GM23338 (cell line): ENCODE measurements around the gene UBQLNL. TPM values are rescaled to one million over a fixed set of nuclear protein-coding genes. Genes with fewer than 3 reads are reported as not detected.

Experiments
- ATAC-seq: fragments of 200-7000 bp; cut with Tn5 transposase; 3 replicates; pipeline ENCODE4 v1.9.1; 2020
- DNase-seq: peaks from one replicate; pipeline ENCODE4 v3.0.0-alpha.2; 2015; ENCODE audit warnings: low spot score
- H2AFZ ChIP-seq: fragments of 200-600 bp; sonication (generic); 2 replicates; pipeline ENCODE4 v1.8.0; 2016; ENCODE audit warnings: antibody characterized with exemption, mild to moderate bottlenecking, moderate library complexity
- H3F3A ChIP-seq: fragments of 200-600 bp; sonication (generic); replicated peaks from 2 replicates; pipeline ENCODE4 v1.8.0; 2017; ENCODE audit warnings: antibody characterized with exemption, mixed run types, low read depth
- H3K27ac ChIP-seq: fragments of 200-600 bp; sonication (generic); 2 replicates; pipeline ENCODE4 v1.6.1; 2016; ENCODE audit warnings: low read depth
- H3K27me3 ChIP-seq: fragments of 200-600 bp; sonication (generic); 2 replicates; pipeline ENCODE4 v1.8.0; 2016; ENCODE audit warnings: mild to moderate bottlenecking, mixed run types, moderate library complexity; ENCODE audit not compliant: insufficient read depth
- H3K36me3 ChIP-seq: fragments of 200-600 bp; sonication (generic); 2 replicates; pipeline ENCODE4 v1.8.0; 2016; ENCODE audit warnings: mild to moderate bottlenecking; ENCODE audit not compliant: insufficient read depth
- H3K4me1 ChIP-seq: fragments of 200-600 bp; sonication (generic); 2 replicates; pipeline ENCODE4 v1.8.0; 2016; ENCODE audit warnings: mild to moderate bottlenecking, moderate library complexity; ENCODE audit not compliant: insufficient read depth
- H3K4me2 ChIP-seq: fragments of 200-600 bp; sonication (generic); 2 replicates; pipeline ENCODE4 v1.7.1; 2017; ENCODE audit warnings: mixed run types
- H3K4me3 ChIP-seq: fragments of 200-600 bp; sonication (generic); 2 replicates; pipeline ENCODE4 v1.6.1; 2016; ENCODE audit warnings: mixed run types
- H3K79me2 ChIP-seq: fragments of 200-600 bp; sonication (generic); replicated peaks from 2 replicates; pipeline ENCODE4 v1.8.0; 2017; ENCODE audit warnings: mild to moderate bottlenecking; ENCODE audit not compliant: insufficient read depth
- H3K9me2 ChIP-seq: fragments of 200-600 bp; sonication (generic); 2 replicates; pipeline ENCODE4 v1.8.0; 2017; ENCODE audit not compliant: insufficient read depth
- H4K20me1 ChIP-seq: fragments of 200-600 bp; sonication (generic); replicated peaks from 2 replicates; pipeline ENCODE4 v1.8.0; 2017; ENCODE audit warnings: mild to moderate bottlenecking; ENCODE audit not compliant: insufficient read depth
- H3K27ac Mint-ChIP-seq: 2 replicates; pipeline ENCODE4 v1.8.0; 2020; ENCODE audit warnings: inconsistent platforms, mild to moderate bottlenecking, moderate library complexity, mixed read lengths
- H3K27me3 Mint-ChIP-seq: 3 replicates; pipeline ENCODE4 v1.8.0; 2022; ENCODE audit warnings: low read depth, mild to moderate bottlenecking, moderate library complexity, mixed read lengths, inconsistent platforms; ENCODE audit not compliant: insufficient read depth, poor library complexity
- H3K36me3 Mint-ChIP-seq: 3 replicates; pipeline ENCODE4 v1.8.0; 2021; ENCODE audit warnings: low read depth, mild to moderate bottlenecking, inconsistent platforms, moderate library complexity, mixed read lengths
- H3K4me1 Mint-ChIP-seq: 3 replicates; pipeline ENCODE4 v1.8.0; 2020; ENCODE audit warnings: mild to moderate bottlenecking, inconsistent platforms, mixed read lengths
- H3K4me3 Mint-ChIP-seq: 3 replicates; pipeline ENCODE4 v1.8.0; 2021; ENCODE audit warnings: moderate library complexity, mild to moderate bottlenecking, inconsistent platforms, mixed read lengths
- H3K9me3 Mint-ChIP-seq: 3 replicates; pipeline ENCODE4 v1.8.0; 2020; ENCODE audit warnings: moderate library complexity, mild to moderate bottlenecking, inconsistent platforms, mixed read lengths
- CREB1 ChIP-seq: fragments of 250-450 bp; sonication (Bioruptor Pico); IDR thresholded peaks from 2 replicates; pipeline ENCODE4 v1.5.0; 2020; ENCODE audit warnings: low read depth, mild to moderate bottlenecking, moderate library complexity
- CTCF ChIP-seq, 2 experiments: fragments of 200-600 bp in 1 of 2; sonication (generic) in 1 of 2; conservative IDR thresholded peaks; 2 replicates each; pipeline versions ENCODE4 v1.5.1 to v1.6.1; 2016 to 2017; ENCODE audit warnings: antibody characterized with exemption in 2 of 2, low read depth in 2 of 2, mild to moderate bottlenecking in 2 of 2, moderate library complexity in 1 of 2
- ETS1 ChIP-seq: IDR thresholded peaks from 2 replicates; pipeline ENCODE4 v1.6.1; 2016; ENCODE audit warnings: antibody characterized with exemption
- EZH2 ChIP-seq: fragments of 200-600 bp; sonication (generic); IDR thresholded peaks from one replicate; pipeline ENCODE4 v1.8.0; 2017; ENCODE audit warnings: antibody characterized with exemption, mild to moderate bottlenecking, low read depth; ENCODE audit not compliant: unreplicated experiment
- EZH2phosphoT487 ChIP-seq: fragments of 200-600 bp; sonication (generic); IDR thresholded peaks from one replicate; pipeline ENCODE4 v1.8.1; 2018; ENCODE audit warnings: antibody characterized with exemption; ENCODE audit not compliant: unreplicated experiment
- NANOG ChIP-seq: IDR thresholded peaks from 2 replicates; pipeline ENCODE4 v1.6.1; 2016; ENCODE audit warnings: antibody characterized with exemption, borderline replicate concordance
- REST ChIP-seq: IDR thresholded peaks from one replicate; pipeline ENCODE4 v1.6.1; 2018; ENCODE audit warnings: antibody characterized with exemption; ENCODE audit not compliant: unreplicated experiment
- STAT1 ChIP-seq: IDR thresholded peaks from one replicate; pipeline ENCODE4 v1.6.1; 2016; ENCODE audit warnings: antibody characterized with exemption; ENCODE audit not compliant: unreplicated experiment
- ZNF114 ChIP-seq: fragments of 250-450 bp; sonication (Bioruptor Pico); IDR thresholded peaks from 2 replicates; pipeline ENCODE4 v1.5.0; 2020; ENCODE audit warnings: mild to moderate bottlenecking, moderate library complexity
- ZNF331 ChIP-seq: fragments of 250-450 bp; sonication (Bioruptor Pico); IDR thresholded peaks from 2 replicates; pipeline ENCODE4 v1.5.0; 2020; ENCODE audit warnings: low read depth, mild to moderate bottlenecking, moderate library complexity
- polyA plus RNA-seq: library from polyadenylated mRNA; unstranded; fragments of >200 nt; fragmentation: Nextera tagmentation; extraction: Ambion mirVana; gene quantifications from 2 replicates; pipeline ENCODE4 v1.2.1, GENCODE V29; 2016
- total RNA-seq: library from RNA; depleted of rRNA; stranded (reverse); fragments of >200 nt; shearing (Covaris generic); gene quantifications from 2 replicates; pipeline ENCODE4 v1.2.3, GENCODE V29; 2014

The UBQLNL gene
- total and polyA plus RNA-seq, 2 experiments from 2014 or later, result 0.52 TPM; not detected in 1

- Mint-ChIP-seq H3K36me3 (no peaks in the 10 kb centered on the region), H3K27me3 (no peaks in the 10 kb centered on the region), H3K27ac (no peak overlapping the region), H3K4me1 (no peaks in the 10 kb centered on the region), H3K4me3 (no peak overlapping the region), H3K9me3 (peaks cover 3% of the 10 kb centered on the region; the same call in 1 of the 3 replicates)
- Histone ChIP-seq H3K9me2 (0 out of 2 replicates have a peak, but pooled peaks cover 6% of the 10 kb centered on the region), H3K27me3 (no peaks in the 10 kb centered on the region), H3K4me1 (no peaks in the 10 kb centered on the region), H4K20me1 (no peaks in the 10 kb centered on the region), H3K79me2 (no peaks in the 10 kb centered on the region), H3K4me3 (no peak overlapping the region), H3K27ac (no peak overlapping the region), H3K4me2 (no peak overlapping the region), H3K36me3 (no peaks in the 10 kb centered on the region), H3F3A (no peaks in the 10 kb centered on the region), H2AFZ (no peak overlapping the region)
- TF ChIP-seq CREB1 (CRISPR knock-in tag) (no peak), EZH2 (no peak), REST (no peak), ZNF331 (no peak), ZNF114 (CRISPR knock-in tag) (no peak), EZH2phosphoT487 (no peak), NANOG (no peak), STAT1 (no peak), CTCF (conservative IDR thresholded peaks at IDR 0.05; ENCODE audit: low read depth in 2 of 2) (no peak), ETS1 (no peak)
- ATAC-seq (no peak), DNase-seq (no peak)
Observed at GRCh38 chr11:5534046-5534445, 17.5 kb upstream of the UBQLNL start.
